H1 (cell line): ENCODE data around the gene KIF15.

Source experiments
- EGR1 ChIP-seq: IDR thresholded peaks from 2 replicates; pipeline ENCODE4 v1.6.1; 2011; ENCODE audit warnings: low read depth, low read length, borderline replicate concordance
- TF ChIP-seq, protein P1 (sequence below), 3 experiments: IDR thresholded peaks; 1 replicate in 2 of 3; 2 replicates in 1 of 3; pipeline versions ENCODE4 v1.5.1 to v1.6.1; 2011; ENCODE audit warnings: low read length in 3 of 3, mild to moderate bottlenecking in 3 of 3, inconsistent platforms in 2 of 3, low read depth in 1 of 3, moderate library complexity in 1 of 3; ENCODE audit not compliant: insufficient read depth in 1 of 3; ENCODE audit errors: control extremely low read depth in 1 of 3

DNA sequence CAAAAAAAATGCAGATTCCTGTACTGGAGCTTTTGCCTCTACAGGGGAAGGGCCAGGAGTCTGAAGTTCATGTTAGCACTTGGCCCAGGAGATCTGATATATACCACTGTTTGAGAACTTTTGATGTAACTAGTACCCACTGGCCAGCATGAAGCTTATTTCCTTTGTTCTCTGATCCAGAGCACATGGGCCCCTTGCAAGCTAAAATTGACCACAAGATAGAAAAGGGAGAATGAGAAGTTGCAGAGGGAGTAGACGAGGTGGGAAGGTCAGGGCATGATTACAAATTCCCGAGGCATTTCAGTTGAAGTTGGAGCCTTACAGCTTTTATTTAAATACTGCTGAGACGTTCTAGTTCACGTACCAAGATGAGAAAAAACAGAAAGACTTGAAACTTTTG is 141.0 kb downstream of the KIF15 start:
- TF ChIP-seq, protein P1, sequence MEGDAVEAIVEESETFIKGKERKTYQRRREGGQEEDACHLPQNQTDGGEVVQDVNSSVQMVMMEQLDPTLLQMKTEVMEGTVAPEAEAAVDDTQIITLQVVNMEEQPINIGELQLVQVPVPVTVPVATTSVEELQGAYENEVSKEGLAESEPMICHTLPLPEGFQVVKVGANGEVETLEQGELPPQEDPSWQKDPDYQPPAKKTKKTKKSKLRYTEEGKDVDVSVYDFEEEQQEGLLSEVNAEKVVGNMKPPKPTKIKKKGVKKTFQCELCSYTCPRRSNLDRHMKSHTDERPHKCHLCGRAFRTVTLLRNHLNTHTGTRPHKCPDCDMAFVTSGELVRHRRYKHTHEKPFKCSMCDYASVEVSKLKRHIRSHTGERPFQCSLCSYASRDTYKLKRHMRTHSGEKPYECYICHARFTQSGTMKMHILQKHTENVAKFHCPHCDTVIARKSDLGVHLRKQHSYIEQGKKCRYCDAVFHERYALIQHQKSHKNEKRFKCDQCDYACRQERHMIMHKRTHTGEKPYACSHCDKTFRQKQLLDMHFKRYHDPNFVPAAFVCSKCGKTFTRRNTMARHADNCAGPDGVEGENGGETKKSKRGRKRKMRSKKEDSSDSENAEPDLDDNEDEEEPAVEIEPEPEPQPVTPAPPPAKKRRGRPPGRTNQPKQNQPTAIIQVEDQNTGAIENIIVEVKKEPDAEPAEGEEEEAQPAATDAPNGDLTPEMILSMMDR (IDR thresholded peaks at IDR 0.05; ENCODE audit: control extremely low read depth in 1 of 3, insufficient read depth in 1 of 3, low read depth in 1 of 3, low read length in 3 of 3), result no peak
- no peak for TF ChIP-seq EGR1
